CMK (cell line): ENCODE measurements around the gene TAAR2.
"Not testable (repeated sequence)": the region's sequence is repeated elsewhere in the genome, so short reads cannot be mapped to it uniquely, and the experiment has no call there.

Experiments
- DNase-seq: peaks from one replicate; pipeline ENCODE4 v3.0.0-alpha.2; 2010; ENCODE audit warnings: low read depth

TAAR2 gene

GRCh38 chr6:132624175-132624574, at the start of gene TAAR2:
Gene TAAR2, minus strand, starts transcription at chr6:132624275. Its CDS starts 0 bp downstream, at chr6:132624275.
- DNase-seq: no peak

GRCh38 chr6:132673376-132674094, 49.5 kb upstream of the TAAR2 start:
- DNase-seq: peak; percentile 18

GRCh38 chr6:132671295-132671694, 47.2 kb upstream of the TAAR2 start:
- no peak for DNase-seq

- no peak for DNase-seq
These were observed 45.7 kb upstream of the TAAR2 start for GRCh38 chr6:132669690-132670291.

GRCh38 chr6:132666118-132666517, 42.0 kb upstream of the TAAR2 start:
- no peak for DNase-seq

- DNase-seq: no peak
These were observed 40.4 kb upstream of the TAAR2 start for GRCh38 chr6:132664309-132665034.

GRCh38 chr6:132663661-132664060, 39.6 kb upstream of the TAAR2 start:
- DNase-seq: no peak

- DNase-seq: no peak
These were observed 37.8 kb upstream of the TAAR2 start for GRCh38 chr6:132661906-132662305.

GRCh38 chr6:132659082-132659481, 35.0 kb upstream of the TAAR2 start, which contains the start of gene TAAR1:
Gene TAAR1, minus strand, starts transcription at chr6:132659182. Its CDS starts 13,179 bp downstream, at chr6:132646003.
- no peak for DNase-seq

- no peak for DNase-seq
These were observed 27.0 kb upstream of the TAAR2 start for GRCh38 chr6:132651062-132651461.

- no peak for DNase-seq
These were observed 26.4 kb upstream of the TAAR2 start for GRCh38 chr6:132650429-132650828.

GRCh38 chr6:132648828-132649227, 24.8 kb upstream of the TAAR2 start:
- DNase-seq: no peak

- no peak for DNase-seq
These were observed 24.3 kb upstream of the TAAR2 start for GRCh38 chr6:132648356-132648755.

- no peak for DNase-seq
These were observed 19.5 kb upstream of the TAAR2 start for GRCh38 chr6:132643547-132643946.

GRCh38 chr6:132637135-132637534, 13.1 kb upstream of the TAAR2 start:
- DNase-seq: not testable (repeated sequence)

GRCh38 chr6:132635906-132636305, 11.8 kb upstream of the TAAR2 start:
- DNase-seq: not testable (repeated sequence)

- not testable (repeated sequence) for DNase-seq
These were observed 11.2 kb upstream of the TAAR2 start for GRCh38 chr6:132635288-132635687.

- no peak for DNase-seq
These were observed 10.7 kb upstream of the TAAR2 start for GRCh38 chr6:132634796-132635195.

- no peak for DNase-seq
These were observed 9.3 kb upstream of the TAAR2 start for GRCh38 chr6:132633362-132633761.

GRCh38 chr6:132623106-132623845, 799 bp downstream of the TAAR2 start:
- DNase-seq: no peak

GRCh38 chr6:132616677-132617076, 7.4 kb downstream of the TAAR2 start:
- DNase-seq: no peak

- DNase-seq: no peak
These were observed 9.5 kb downstream of the TAAR2 start for GRCh38 chr6:132614554-132614953.
